GM13977 (cell line): ENCODE data around the gene CACNG4.

Experiments used
- DNase-seq: peaks from one replicate; pipeline ENCODE4 v3.0.0; 2012; ENCODE audit warnings: low spot score
- in situ Hi-C: fragments of 300-500 bp; cut with MboI; formaldehyde crosslinking; loops from one replicate; pipeline ENCODE4 v1.12.0; 2022; ENCODE audit warnings: low sequenced_read_pairs, low pct_unique_long_range_greater_than_20kb, mixed read lengths, inconsistent platforms; ENCODE audit not compliant: unreplicated experiment
- TF ChIP-seq, protein P1 (sequence below): IDR thresholded peaks from 2 replicates; pipeline ENCODE4 v1.5.1; 2012; ENCODE audit warnings: mild to moderate bottlenecking, control low read depth; ENCODE audit not compliant: insufficient read depth; ENCODE audit errors: extremely low read depth, missing control alignments

CACNG4 gene

DNA sequence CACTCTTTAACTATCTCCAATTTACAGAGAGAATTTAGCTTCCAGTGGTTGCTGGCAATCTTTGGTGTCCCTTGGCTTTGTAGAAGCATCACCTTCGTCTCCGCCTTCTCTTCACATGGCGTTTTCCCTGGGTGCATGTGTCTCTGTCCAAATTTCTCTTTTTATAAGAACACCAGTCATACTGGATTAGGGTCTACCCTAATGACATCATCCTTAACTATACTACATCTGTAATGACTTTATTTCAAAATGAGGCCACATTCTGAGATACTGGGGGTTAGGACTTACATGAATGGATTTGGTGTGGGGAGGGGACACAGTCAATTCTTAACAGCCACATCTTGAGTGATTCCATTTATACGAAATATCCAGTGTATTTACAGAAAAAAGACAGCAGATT, 22.2 kb downstream of the CACNG4 start:
- no peak for DNase-seq

DNA sequence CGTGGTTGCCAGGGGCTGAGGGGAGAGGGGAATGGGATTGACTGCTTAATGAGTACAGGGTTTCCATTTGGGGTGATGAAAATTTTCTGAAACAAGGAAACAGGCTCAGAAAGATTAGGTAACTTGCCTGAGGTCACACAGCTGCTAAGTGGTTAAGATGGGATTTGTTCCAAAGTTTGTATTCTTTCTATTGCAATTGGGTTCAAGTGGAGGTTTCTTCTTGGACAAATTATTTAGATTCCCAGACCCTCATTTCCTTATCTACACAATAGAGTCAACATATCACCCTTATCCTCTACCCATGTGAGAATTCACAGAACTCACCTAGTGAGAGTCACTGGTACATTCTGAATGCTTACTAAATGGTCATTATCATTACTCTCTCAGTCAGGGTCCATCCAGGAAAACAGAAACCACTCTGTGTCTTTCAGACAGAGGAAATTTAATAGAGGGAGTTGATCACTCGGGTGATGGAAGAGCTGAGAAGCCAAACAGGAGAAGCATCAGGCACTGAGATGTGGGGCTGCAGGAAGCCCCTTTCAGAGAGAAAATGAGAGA, 22.6 kb downstream of the CACNG4 start:
- TF ChIP-seq, protein P1, sequence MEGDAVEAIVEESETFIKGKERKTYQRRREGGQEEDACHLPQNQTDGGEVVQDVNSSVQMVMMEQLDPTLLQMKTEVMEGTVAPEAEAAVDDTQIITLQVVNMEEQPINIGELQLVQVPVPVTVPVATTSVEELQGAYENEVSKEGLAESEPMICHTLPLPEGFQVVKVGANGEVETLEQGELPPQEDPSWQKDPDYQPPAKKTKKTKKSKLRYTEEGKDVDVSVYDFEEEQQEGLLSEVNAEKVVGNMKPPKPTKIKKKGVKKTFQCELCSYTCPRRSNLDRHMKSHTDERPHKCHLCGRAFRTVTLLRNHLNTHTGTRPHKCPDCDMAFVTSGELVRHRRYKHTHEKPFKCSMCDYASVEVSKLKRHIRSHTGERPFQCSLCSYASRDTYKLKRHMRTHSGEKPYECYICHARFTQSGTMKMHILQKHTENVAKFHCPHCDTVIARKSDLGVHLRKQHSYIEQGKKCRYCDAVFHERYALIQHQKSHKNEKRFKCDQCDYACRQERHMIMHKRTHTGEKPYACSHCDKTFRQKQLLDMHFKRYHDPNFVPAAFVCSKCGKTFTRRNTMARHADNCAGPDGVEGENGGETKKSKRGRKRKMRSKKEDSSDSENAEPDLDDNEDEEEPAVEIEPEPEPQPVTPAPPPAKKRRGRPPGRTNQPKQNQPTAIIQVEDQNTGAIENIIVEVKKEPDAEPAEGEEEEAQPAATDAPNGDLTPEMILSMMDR: no peak
- in situ Hi-C loops: no loop called here
- DNase-seq: no peak

More for the DNA sequence above, 22.2 kb downstream of the CACNG4 start:
- TF ChIP-seq, protein P1: no peak
- in situ Hi-C loops: no loop called here

DNA sequence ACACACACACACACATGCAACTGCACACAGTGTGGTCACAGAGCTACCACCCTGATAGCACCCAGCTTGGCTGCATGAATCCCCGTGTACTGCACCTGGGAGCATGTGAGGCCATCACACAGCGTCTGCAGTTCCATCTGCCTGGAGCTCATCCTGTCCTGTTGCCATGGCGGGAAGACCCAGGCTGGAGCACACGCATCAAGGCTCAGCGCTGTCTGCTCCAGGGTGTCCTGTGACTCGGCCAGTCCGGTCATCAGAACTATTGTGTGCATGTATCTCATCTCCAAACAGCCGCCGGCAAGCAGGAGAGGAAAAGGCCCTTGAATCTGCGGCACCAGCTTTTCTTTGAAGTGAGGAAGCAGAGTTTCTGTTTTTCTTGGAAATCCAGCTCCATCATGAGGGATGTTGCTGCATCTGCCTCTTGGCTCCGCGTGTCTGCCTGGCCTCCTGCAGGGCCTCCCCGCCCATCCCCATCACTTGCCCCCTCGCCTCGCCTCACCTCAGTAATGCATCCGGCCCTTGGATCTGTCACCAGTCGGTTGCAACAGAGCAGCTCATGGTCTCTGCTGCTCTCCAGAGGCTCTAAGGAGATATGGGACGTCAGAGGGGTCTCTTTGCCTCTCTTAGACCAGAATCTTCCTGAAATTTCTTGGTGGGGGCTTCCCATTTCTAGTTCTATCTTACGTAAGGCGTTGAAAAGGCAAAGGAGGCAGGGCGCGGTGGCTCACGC, 23.7 kb downstream of the CACNG4 start:
- in situ Hi-C loops: no loop called here
- no peak for DNase-seq
- TF ChIP-seq, protein P1: no peak

DNA sequence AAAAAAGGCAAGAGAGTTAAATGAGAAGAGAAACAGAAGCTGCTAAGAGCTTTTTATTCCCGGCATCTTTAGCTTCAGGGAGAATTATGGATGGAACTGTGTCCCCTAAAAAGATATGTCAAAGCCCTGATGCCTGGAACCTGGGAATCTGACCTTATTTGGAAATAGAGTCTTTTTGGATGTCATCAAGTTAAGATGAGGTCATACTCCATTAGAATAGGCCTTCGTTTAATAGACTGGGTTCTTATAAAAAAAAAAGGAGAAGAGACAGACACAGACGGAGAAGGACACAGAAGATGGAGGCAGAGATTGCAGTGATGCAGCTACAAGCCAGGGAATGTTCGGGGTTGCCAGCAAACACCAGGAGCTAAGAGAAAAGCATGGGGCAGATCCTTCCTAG, 24.6 kb downstream of the CACNG4 start:
- no peak for DNase-seq
- in situ Hi-C loops: no loop called here
- TF ChIP-seq, protein P1: no peak

DNA sequence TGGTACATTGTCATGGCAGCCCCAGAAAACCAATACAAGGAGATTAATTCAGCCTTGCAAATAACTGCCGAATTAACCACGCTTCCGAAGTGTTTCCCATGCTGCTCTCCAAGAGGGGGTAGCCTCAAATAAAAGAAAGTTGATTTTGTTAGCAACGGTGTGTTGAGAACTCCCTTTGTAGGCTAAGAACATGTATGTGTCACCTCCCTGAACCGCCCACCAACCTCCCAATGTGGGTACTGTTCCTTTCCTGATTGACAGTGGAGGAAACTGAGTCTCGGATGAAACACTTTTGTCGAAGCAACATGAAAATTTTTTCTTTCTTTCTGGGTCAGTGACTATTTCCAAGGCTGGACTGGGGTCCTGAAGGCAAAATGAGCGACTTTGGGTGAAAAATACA, 25.1 kb downstream of the CACNG4 start:
- no peak for DNase-seq
- in situ Hi-C loops: no loop called here
- TF ChIP-seq, protein P1: no peak

DNA sequence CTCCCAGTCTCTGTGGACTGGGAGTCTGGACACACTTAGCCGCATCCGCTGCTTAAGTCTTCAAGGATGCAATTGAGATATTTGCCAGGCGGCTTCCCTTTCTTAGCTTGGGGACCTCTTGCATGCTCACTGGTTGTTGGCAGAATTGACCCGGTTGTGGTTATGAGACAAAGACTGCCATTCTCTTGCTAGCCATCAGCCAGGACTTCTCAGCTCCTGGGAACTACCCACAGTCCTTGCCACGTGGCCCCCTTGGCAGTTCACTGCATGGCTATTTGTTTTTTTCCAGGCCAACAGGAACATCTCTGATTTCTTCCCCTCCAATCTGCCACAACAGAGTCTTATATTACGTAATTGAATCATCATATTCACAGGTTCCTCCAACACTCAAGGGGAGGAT, 25.5 kb downstream of the CACNG4 start:
- TF ChIP-seq, protein P1: no peak
- DNase-seq: no peak
- in situ Hi-C loops: no loop called here
